Posterior cingulate gyrus (tissue), 11 donors: ENCODE results near the gene FBN1.

Source experiments
- DNase-seq, 10 donors: peaks; one replicate each; pipeline versions ENCODE4 v3.0.0 to v3.0.0-alpha.2; 2020 to 2021; ENCODE audit warnings: mixed read lengths in 3 of 10
- intact Hi-C: fragments of 100-400 bp; cut with DNase I; formaldehyde crosslinking; loops from one replicate; pipeline ENCODE4 v1.15.1; 2023

The FBN1 gene

GRCh38 chr15:48584812-48585563 lies 60.5 kb downstream of the FBN1 start:
- intact Hi-C loops = no loop called here
- DNase-seq = no peak

GRCh38 chr15:48584090-48584811 lies 61.3 kb downstream of the FBN1 start:
- DNase-seq = no peak
- intact Hi-C loops = no loop called here

GRCh38 chr15:48582452-48583247 lies 62.9 kb downstream of the FBN1 start:
- intact Hi-C loops = no loop called here
- peak in 1 of 10 donors; percentile 63 for DNase-seq

- DNase-seq = peak in 3 of 10 donors; percentile 18 to 70 (median 62)
- intact Hi-C loops = no loop called here
Measured at GRCh38 chr15:48581219-48581618, 64.3 kb downstream of the FBN1 start.

- DNase-seq = no peak
- intact Hi-C loops = no loop called here
Measured at GRCh38 chr15:48580736-48581135, 64.8 kb downstream of the FBN1 start.

- intact Hi-C loops = no loop called here
- no peak for DNase-seq
Measured at GRCh38 chr15:48579945-48580671, 65.4 kb downstream of the FBN1 start.

GRCh38 chr15:48578965-48579364 lies 66.5 kb downstream of the FBN1 start:
- intact Hi-C loops = no loop called here
- no peak for DNase-seq

- intact Hi-C loops = no loop called here
- no peak for DNase-seq
Measured at GRCh38 chr15:48577469-48577868, 68.0 kb downstream of the FBN1 start.

- DNase-seq = no peak
- intact Hi-C loops = no loop called here
Measured at GRCh38 chr15:48574187-48574586, 71.3 kb downstream of the FBN1 start.

GRCh38 chr15:48573780-48574179 lies 71.7 kb downstream of the FBN1 start:
- no peak for DNase-seq
- intact Hi-C loops = no loop called here

- intact Hi-C loops = no loop called here
- no peak for DNase-seq
Measured at GRCh38 chr15:48572823-48573222, 72.7 kb downstream of the FBN1 start.

GRCh38 chr15:48571510-48571909 lies 74.0 kb downstream of the FBN1 start:
- intact Hi-C loops = no loop called here
- no peak for DNase-seq

- no peak for DNase-seq
- intact Hi-C loops = no loop called here
Measured at GRCh38 chr15:48570822-48571221, 74.7 kb downstream of the FBN1 start.

GRCh38 chr15:48569591-48570302 lies 75.8 kb downstream of the FBN1 start:
- intact Hi-C loops = no loop called here
- no peak for DNase-seq

GRCh38 chr15:48566668-48567067 lies 78.8 kb downstream of the FBN1 start:
- no peak for DNase-seq
- intact Hi-C loops = no loop called here

- intact Hi-C loops = no loop called here
- DNase-seq = no peak
Measured at GRCh38 chr15:48565560-48566482, 79.7 kb downstream of the FBN1 start.

- intact Hi-C loops = no loop called here
- no peak for DNase-seq
Measured at GRCh38 chr15:48564690-48565089, 80.8 kb downstream of the FBN1 start.

GRCh38 chr15:48563934-48564333 lies 81.6 kb downstream of the FBN1 start:
- intact Hi-C loops = no loop called here
- no peak for DNase-seq
